ENCODE data around the gene KBTBD3. TPM values are rescaled to one million over a fixed set of nuclear protein-coding genes. Genes with fewer than 3 reads are reported as not detected.

The KBTBD3 gene
- total RNA-seq, 1 donor from 2014 or later = 6.9 TPM

DNA sequence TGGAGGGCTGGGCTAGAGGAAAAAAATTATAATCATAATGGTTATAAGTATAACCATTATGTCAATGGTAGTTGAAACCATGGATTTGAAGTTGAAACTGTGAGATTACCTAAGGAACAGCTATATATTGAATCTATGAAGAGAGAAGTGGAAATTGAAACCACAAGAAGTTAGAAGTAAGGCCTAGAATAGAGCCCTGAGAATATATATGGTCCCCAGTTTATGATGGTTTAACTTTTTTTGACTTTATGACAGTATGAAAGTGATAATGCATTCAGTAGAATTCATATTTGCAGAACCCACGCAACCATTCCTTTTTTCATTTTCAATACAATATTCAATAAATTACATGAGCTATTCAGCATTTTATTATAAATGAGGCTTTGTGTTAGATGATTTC, 15.3 kb upstream of the KBTBD3 start:
- Histone ChIP-seq H3K27me3 (no peaks in the 10 kb centered on the region), H4K20me1 (ENCODE audit: low read depth) (peaks cover 30% of the 10 kb centered on the region), H3K79me2 (ENCODE audit: low read depth) (peaks cover 52% of the 10 kb centered on the region), H3K9ac (no peak overlapping the region), H3K27ac (no peak overlapping the region), H3K36me3 (peaks cover 34% of the 10 kb centered on the region), H3F3A (ENCODE audit: low read depth) (no peaks in the 10 kb centered on the region), H2AFZ (replicated peaks) (no peak overlapping the region), H3K4me1 (peaks cover 2% of the 10 kb centered on the region), H3K9me3 (ENCODE audit: low read depth) (no peaks in the 10 kb centered on the region), H3K4me2 (no peak overlapping the region), H3K4me3 (no peak overlapping the region)
- H3K4me3 Mint-ChIP-seq = no peak overlapping the region
- DNase-seq (ENCODE audit: low spot score) = no peak
- no peaks in the 10 kb centered on the region for H3K27me3 Mint-ChIP-seq (ENCODE audit: insufficient read depth, low read depth)
- H3K27ac Mint-ChIP-seq = no peak overlapping the region
- H3K4me1 Mint-ChIP-seq = peaks cover 3% of the 10 kb centered on the region
- no peaks in the 10 kb centered on the region for H3K9me3 Mint-ChIP-seq
- peaks cover 46% of the 10 kb centered on the region for H3K36me3 Mint-ChIP-seq
- TF ChIP-seq, protein P1, sequence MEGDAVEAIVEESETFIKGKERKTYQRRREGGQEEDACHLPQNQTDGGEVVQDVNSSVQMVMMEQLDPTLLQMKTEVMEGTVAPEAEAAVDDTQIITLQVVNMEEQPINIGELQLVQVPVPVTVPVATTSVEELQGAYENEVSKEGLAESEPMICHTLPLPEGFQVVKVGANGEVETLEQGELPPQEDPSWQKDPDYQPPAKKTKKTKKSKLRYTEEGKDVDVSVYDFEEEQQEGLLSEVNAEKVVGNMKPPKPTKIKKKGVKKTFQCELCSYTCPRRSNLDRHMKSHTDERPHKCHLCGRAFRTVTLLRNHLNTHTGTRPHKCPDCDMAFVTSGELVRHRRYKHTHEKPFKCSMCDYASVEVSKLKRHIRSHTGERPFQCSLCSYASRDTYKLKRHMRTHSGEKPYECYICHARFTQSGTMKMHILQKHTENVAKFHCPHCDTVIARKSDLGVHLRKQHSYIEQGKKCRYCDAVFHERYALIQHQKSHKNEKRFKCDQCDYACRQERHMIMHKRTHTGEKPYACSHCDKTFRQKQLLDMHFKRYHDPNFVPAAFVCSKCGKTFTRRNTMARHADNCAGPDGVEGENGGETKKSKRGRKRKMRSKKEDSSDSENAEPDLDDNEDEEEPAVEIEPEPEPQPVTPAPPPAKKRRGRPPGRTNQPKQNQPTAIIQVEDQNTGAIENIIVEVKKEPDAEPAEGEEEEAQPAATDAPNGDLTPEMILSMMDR (IDR thresholded peaks at IDR 0.05) = no peak
- TF ChIP-seq EZH2phosphoT487 (IDR thresholded peaks at IDR 0.05) = no peak
- TF ChIP-seq EZH2 (IDR thresholded peaks at IDR 0.05) = no peak

DNA sequence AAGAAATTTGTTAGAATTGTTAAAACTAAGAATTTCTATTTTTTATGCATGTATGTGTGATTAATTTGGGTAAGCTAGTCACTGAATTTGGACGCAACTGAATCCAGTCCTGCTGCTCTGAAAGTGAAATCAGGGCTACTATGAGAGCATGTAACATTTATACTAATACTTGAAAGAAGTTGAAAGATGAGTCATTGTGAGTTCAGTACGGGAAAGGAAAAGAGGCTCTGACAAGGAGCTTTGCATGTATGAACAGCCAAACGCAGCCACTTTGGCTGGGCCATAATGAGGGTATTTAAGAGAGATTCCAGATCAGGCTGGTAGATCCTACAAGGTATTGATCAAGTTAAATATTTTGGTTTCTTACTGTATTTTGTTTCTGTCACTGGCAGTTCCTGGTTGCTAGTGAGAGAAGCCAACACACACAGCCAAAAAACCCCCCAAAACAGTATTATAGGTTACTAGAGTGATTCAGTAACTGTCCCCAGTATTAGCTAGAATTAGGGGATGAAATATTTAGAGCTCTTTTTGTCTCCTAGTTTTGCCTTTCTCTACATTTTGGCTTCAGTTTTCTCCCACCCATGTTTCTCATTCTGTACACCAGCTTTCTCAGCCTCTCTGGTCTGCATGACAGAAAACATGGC, 14.5 kb upstream of the KBTBD3 start:
- H3K4me3 ChIP-seq = no peak overlapping the region
- no peaks in the 10 kb centered on the region for H3K27me3 ChIP-seq
- H3K79me2 ChIP-seq (ENCODE audit: low read depth) = peaks cover 60% of the 10 kb centered on the region
- Mint-ChIP-seq H3K4me1 (peaks cover 3% of the 10 kb centered on the region), H3K27me3 (ENCODE audit: insufficient read depth, low read depth) (no peaks in the 10 kb centered on the region), H3K36me3 (peaks cover 44% of the 10 kb centered on the region), H3K4me3 (no peak overlapping the region), H3K27ac (no peak overlapping the region), H3K9me3 (no peaks in the 10 kb centered on the region)
- H3K27ac ChIP-seq = no peak overlapping the region
- H3K36me3 ChIP-seq = peaks cover 26% of the 10 kb centered on the region
- peaks cover 39% of the 10 kb centered on the region for H4K20me1 ChIP-seq (ENCODE audit: low read depth)
- H3K9me3 ChIP-seq (ENCODE audit: low read depth) = no peaks in the 10 kb centered on the region
- no peak overlapping the region for H2AFZ ChIP-seq (replicated peaks)
- H3F3A ChIP-seq (ENCODE audit: low read depth) = peaks cover 1% of the 10 kb centered on the region
- peaks cover 5% of the 10 kb centered on the region for H3K4me1 ChIP-seq
- TF ChIP-seq, protein P1 (IDR thresholded peaks at IDR 0.05) = no peak
- TF ChIP-seq EZH2 (IDR thresholded peaks at IDR 0.05) = no peak
- no peak for TF ChIP-seq EZH2phosphoT487 (IDR thresholded peaks at IDR 0.05)
- no peak for DNase-seq (ENCODE audit: low spot score)
- H3K9ac ChIP-seq = no peak overlapping the region
- no peak overlapping the region for H3K4me2 ChIP-seq

DNA sequence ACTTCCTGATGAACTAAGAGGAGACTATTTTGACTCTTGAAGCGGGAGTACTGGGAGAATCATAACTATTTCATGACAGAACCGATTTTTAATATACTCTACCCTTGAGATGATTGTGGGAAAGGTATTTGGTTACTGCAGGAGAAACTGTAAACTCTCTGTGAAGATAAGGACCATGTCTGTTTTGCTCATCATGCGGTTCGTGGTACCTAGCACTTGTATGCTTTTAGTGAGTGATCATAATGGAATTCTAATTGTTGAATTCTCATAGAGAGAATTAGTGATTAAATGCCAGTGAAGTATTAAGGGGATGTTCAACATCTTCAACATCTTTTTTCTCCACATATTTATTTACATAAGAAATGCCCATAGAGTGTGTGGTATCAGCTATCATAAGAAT, 11.7 kb upstream of the KBTBD3 start:
- H3K9me3 Mint-ChIP-seq = no peaks in the 10 kb centered on the region
- Histone ChIP-seq H3K4me3 (no peak overlapping the region), H3K9ac (no peak overlapping the region), H3K36me3 (peaks cover 23% of the 10 kb centered on the region), H2AFZ (replicated peaks) (no peak overlapping the region), H3F3A (ENCODE audit: low read depth) (peaks cover 15% of the 10 kb centered on the region), H3K27me3 (no peaks in the 10 kb centered on the region), H3K4me1 (peaks cover 5% of the 10 kb centered on the region), H3K79me2 (ENCODE audit: low read depth) (peaks cover 84% of the 10 kb centered on the region), H3K9me3 (ENCODE audit: low read depth) (no peaks in the 10 kb centered on the region), H3K27ac (no peak overlapping the region), H4K20me1 (ENCODE audit: low read depth) (peaks cover 54% of the 10 kb centered on the region), H3K4me2 (no peak overlapping the region)
- no peak overlapping the region for H3K27ac Mint-ChIP-seq
- DNase-seq (ENCODE audit: low spot score) = no peak
- no peak overlapping the region for H3K4me3 Mint-ChIP-seq
- peaks cover 3% of the 10 kb centered on the region for H3K4me1 Mint-ChIP-seq
- TF ChIP-seq, protein P1 (IDR thresholded peaks at IDR 0.05) = no peak
- no peak for TF ChIP-seq EZH2 (IDR thresholded peaks at IDR 0.05)
- TF ChIP-seq EZH2phosphoT487 (IDR thresholded peaks at IDR 0.05) = no peak
- H3K27me3 Mint-ChIP-seq (ENCODE audit: insufficient read depth, low read depth) = no peaks in the 10 kb centered on the region
- peaks cover 49% of the 10 kb centered on the region for H3K36me3 Mint-ChIP-seq

Data from neural progenitor cell (in vitro differentiated cells).